AG04449 (cell line): ENCODE data around the gene AMFR.

Experiments
- CTCF ChIA-PET: fragments of 350-600 bp; formaldehyde crosslinking; extraction: SDS; loops from one replicate; lab custom pipeline; 2021; ENCODE audit warnings: antibody characterized with exemption; lab: Yijun Ruan, JAX
- POLR2A ChIA-PET: fragments of 400-600, 350-600 bp; formaldehyde crosslinking; extraction: SDS; loops from one replicate; lab custom pipeline; 2020; ENCODE audit warnings: antibody characterized with exemption, inconsistent platforms; lab: Yijun Ruan, JAX
- DNase-seq: peaks from one replicate; pipeline ENCODE4 v3.0.0-alpha.2; 2010; ENCODE audit warnings: low read depth, low spot score
- H3K4me3 ChIP-seq: 2 replicates; pipeline ENCODE4 v1.5.1; 2011; ENCODE audit warnings: low read depth, mild to moderate bottlenecking, control low read depth, low read length
- CTCF ChIP-seq: IDR thresholded peaks from one replicate; pipeline ENCODE4 v1.5.1; 2011; ENCODE audit warnings: mild to moderate bottlenecking, moderate library complexity, low read length, control low read depth, inconsistent platforms; ENCODE audit not compliant: insufficient read depth; ENCODE audit errors: missing control alignments

Gene AMFR

GRCh38 chr16:56354746-56355145, 70.6 kb downstream of the AMFR start:
- TF ChIP-seq CTCF = no peak
- no peak for DNase-seq
- ChIA-PET POLR2A (no interaction called here), CTCF (interaction anchor here (1.0 to 3.1 kb wide), 7 partner anchors 13 to 410 kb away, joined by 3 to 49 read pairs (median 30); no protein-coding TSS in a partner anchor)
- no peak overlapping the region for H3K4me3 ChIP-seq

- POLR2A ChIA-PET = no interaction called here
- CTCF ChIA-PET = no interaction called here
- TF ChIP-seq CTCF = no peak
- DNase-seq = no peak
- H3K4me3 ChIP-seq = no peak overlapping the region
These were observed 71.3 kb downstream of the AMFR start for GRCh38 chr16:56354016-56354415.

GRCh38 chr16:56353054-56353921, 72.1 kb downstream of the AMFR start:
- DNase-seq = no peak
- H3K4me3 ChIP-seq = no peak overlapping the region
- no peak for TF ChIP-seq CTCF
- ChIA-PET POLR2A (no interaction called here), CTCF (no interaction called here)

- TF ChIP-seq CTCF = no peak
- CTCF ChIA-PET = no interaction called here
- no peak for DNase-seq
- H3K4me3 ChIP-seq = no peak overlapping the region
- POLR2A ChIA-PET = no interaction called here
These were observed 72.8 kb downstream of the AMFR start for GRCh38 chr16:56352351-56353053.

- H3K4me3 ChIP-seq = no peak overlapping the region
- ChIA-PET CTCF (no interaction called here), POLR2A (no interaction called here)
- no peak for TF ChIP-seq CTCF
- DNase-seq = no peak
These were observed 73.9 kb downstream of the AMFR start for GRCh38 chr16:56351481-56351880.
